Epithelial cell of esophagus (primary cell): ENCODE measurements around the gene SRCIN1.

Experiments
- DNase-seq: peaks from one replicate; pipeline ENCODE4 v3.0.0; 2010; ENCODE audit warnings: low read depth
- H3K4me3 ChIP-seq: 2 replicates; pipeline ENCODE4 v1.5.1; 2011; ENCODE audit warnings: mild to moderate bottlenecking, low read length, control low read depth
- TF ChIP-seq, protein P1 (sequence below): IDR thresholded peaks from 2 replicates; pipeline ENCODE4 v1.5.1; 2011; ENCODE audit warnings: low read depth, mild to moderate bottlenecking, low read length, control low read depth, inconsistent platforms; ENCODE audit not compliant: insufficient read depth; ENCODE audit errors: missing control alignments

SRCIN1 gene

GRCh38 chr17:38571833-38572668, 33.7 kb downstream of the SRCIN1 start:
- no peak for DNase-seq
- TF ChIP-seq, protein P1, sequence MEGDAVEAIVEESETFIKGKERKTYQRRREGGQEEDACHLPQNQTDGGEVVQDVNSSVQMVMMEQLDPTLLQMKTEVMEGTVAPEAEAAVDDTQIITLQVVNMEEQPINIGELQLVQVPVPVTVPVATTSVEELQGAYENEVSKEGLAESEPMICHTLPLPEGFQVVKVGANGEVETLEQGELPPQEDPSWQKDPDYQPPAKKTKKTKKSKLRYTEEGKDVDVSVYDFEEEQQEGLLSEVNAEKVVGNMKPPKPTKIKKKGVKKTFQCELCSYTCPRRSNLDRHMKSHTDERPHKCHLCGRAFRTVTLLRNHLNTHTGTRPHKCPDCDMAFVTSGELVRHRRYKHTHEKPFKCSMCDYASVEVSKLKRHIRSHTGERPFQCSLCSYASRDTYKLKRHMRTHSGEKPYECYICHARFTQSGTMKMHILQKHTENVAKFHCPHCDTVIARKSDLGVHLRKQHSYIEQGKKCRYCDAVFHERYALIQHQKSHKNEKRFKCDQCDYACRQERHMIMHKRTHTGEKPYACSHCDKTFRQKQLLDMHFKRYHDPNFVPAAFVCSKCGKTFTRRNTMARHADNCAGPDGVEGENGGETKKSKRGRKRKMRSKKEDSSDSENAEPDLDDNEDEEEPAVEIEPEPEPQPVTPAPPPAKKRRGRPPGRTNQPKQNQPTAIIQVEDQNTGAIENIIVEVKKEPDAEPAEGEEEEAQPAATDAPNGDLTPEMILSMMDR, result no peak
- H3K4me3 ChIP-seq, result no peak overlapping the region

- TF ChIP-seq, protein P1, result no peak
- no peak for DNase-seq
- H3K4me3 ChIP-seq, result no peak overlapping the region
Observed at GRCh38 chr17:38569701-38570512, 35.8 kb downstream of the SRCIN1 start.

- no peak overlapping the region for H3K4me3 ChIP-seq
- TF ChIP-seq, protein P1, result no peak
Observed at GRCh38 chr17:38568845-38569510, 36.8 kb downstream of the SRCIN1 start.

GRCh38 chr17:38568274-38568673, 37.5 kb downstream of the SRCIN1 start:
- H3K4me3 ChIP-seq, result no peak overlapping the region
- TF ChIP-seq, protein P1, result no peak
- DNase-seq, result no peak

More at GRCh38 chr17:38568845-38569510, 36.8 kb downstream of the SRCIN1 start:
- DNase-seq, result no peak

GRCh38 chr17:38567350-38567749, 38.4 kb downstream of the SRCIN1 start:
- TF ChIP-seq, protein P1, result no peak
- H3K4me3 ChIP-seq, result no peak overlapping the region
- no peak for DNase-seq

- no peak for DNase-seq
- TF ChIP-seq, protein P1, result no peak
- H3K4me3 ChIP-seq, result no peak overlapping the region
Observed at GRCh38 chr17:38566666-38567031, 39.1 kb downstream of the SRCIN1 start.
